HEK293T (cell line): ENCODE measurements around the gene WNT7A.

Source experiments
- CTCF ChIA-PET: fragments of 350-600 bp; formaldehyde crosslinking; extraction: SDS; loops from one replicate; lab custom pipeline; 2021; ENCODE audit warnings: antibody characterized with exemption, inconsistent platforms; lab: Yijun Ruan, JAX
- POLR2A ChIA-PET: fragments of 350-600 bp; formaldehyde crosslinking; extraction: SDS; loops from one replicate; lab custom pipeline; 2020; ENCODE audit warnings: antibody characterized with exemption, inconsistent platforms; lab: Yijun Ruan, JAX
- DNase-seq: peaks from one replicate; pipeline ENCODE4 v3.0.0; 2012; ENCODE audit warnings: mixed read lengths; ENCODE audit errors: extremely low spot score
- ARNT ChIP-seq: fragments of 450-650 bp; IDR thresholded peaks from 2 replicates; pipeline ENCODE4 v1.6.1; 2017; ENCODE audit warnings: mild to moderate bottlenecking
- BHLHE40 ChIP-seq: fragments of 450-650 bp; IDR thresholded peaks from 2 replicates; pipeline ENCODE4 v1.6.1; 2016; ENCODE audit warnings: mild to moderate bottlenecking, moderate library complexity, borderline replicate concordance
- CTBP1 ChIP-seq: fragments of 450-650 bp; IDR thresholded peaks from 2 replicates; pipeline ENCODE4 v1.6.1; 2016; ENCODE audit warnings: borderline replicate concordance
- ELF4 ChIP-seq: fragments of 450-650 bp; IDR thresholded peaks from 2 replicates; pipeline ENCODE4 v1.6.1; 2017; ENCODE audit warnings: antibody characterized with exemption
- FOXA1 ChIP-seq: fragments of 450-650 bp; IDR thresholded peaks from 2 replicates; pipeline ENCODE4 v1.6.1; 2016; ENCODE audit warnings: mild to moderate bottlenecking
- FOXK2 ChIP-seq: fragments of 450-650 bp; IDR thresholded peaks from 2 replicates; pipeline ENCODE4 v1.6.1; 2016; ENCODE audit warnings: mild to moderate bottlenecking
- FOXM1 ChIP-seq: fragments of 450-650 bp; IDR thresholded peaks from 2 replicates; pipeline ENCODE4 v1.6.1; 2017; ENCODE audit warnings: mild to moderate bottlenecking, borderline replicate concordance
- HDGF ChIP-seq: fragments of 450-650 bp; IDR thresholded peaks from 2 replicates; pipeline ENCODE4 v1.6.1; 2017; ENCODE audit warnings: antibody characterized with exemption, borderline replicate concordance
- L3MBTL2 ChIP-seq: fragments of 450-650 bp; conservative IDR thresholded peaks from 2 replicates; pipeline ENCODE4 v1.6.1; 2016; ENCODE audit warnings: mild to moderate bottlenecking
- LEF1 ChIP-seq: fragments of 450-650 bp; IDR thresholded peaks from 2 replicates; pipeline ENCODE4 v1.6.1; 2017; ENCODE audit warnings: mild to moderate bottlenecking, borderline replicate concordance
- NFRKB ChIP-seq: fragments of 450-650 bp; IDR thresholded peaks from 2 replicates; pipeline ENCODE4 v1.6.1; 2016; ENCODE audit warnings: mild to moderate bottlenecking, moderate library complexity
- PKNOX1 ChIP-seq: fragments of 450-650 bp; IDR thresholded peaks from 2 replicates; pipeline ENCODE4 v1.6.1; 2016
- SP1 ChIP-seq: fragments of 450-650 bp; IDR thresholded peaks from 2 replicates; pipeline ENCODE4 v1.6.1; 2017
- SUZ12 ChIP-seq: fragments of 450-650 bp; IDR thresholded peaks from 2 replicates; pipeline ENCODE4 v1.6.1; 2016; ENCODE audit warnings: mild to moderate bottlenecking
- TARDBP ChIP-seq: fragments of 450-650 bp; IDR thresholded peaks from 2 replicates; pipeline ENCODE4 v1.6.1; 2016
- ZNF384 ChIP-seq: fragments of 450-650 bp; IDR thresholded peaks from 2 replicates; pipeline ENCODE4 v1.6.1; 2016

Gene WNT7A

GRCh38 chr3:13839726-13840340 is 40.0 kb downstream of the WNT7A start:
- ChIA-PET POLR2A (no interaction called here), CTCF (no interaction called here)
- no peak for TF ChIP-seq FOXA1
- no peak for DNase-seq

GRCh38 chr3:13839253-13839652 is 40.6 kb downstream of the WNT7A start:
- TF ChIP-seq PKNOX1 (no peak), FOXK2 (no peak), ELF4 (no peak), HDGF (no peak), ZNF384 (no peak), ARNT (no peak), SUZ12 (no peak), SP1 (no peak), FOXM1 (no peak), NFRKB (no peak), L3MBTL2 (no peak), CTBP1 (no peak), BHLHE40 (no peak), TARDBP (no peak)
- ChIA-PET CTCF (no interaction called here), POLR2A (no interaction called here)
- DNase-seq, result no peak

GRCh38 chr3:13838421-13838820 is 41.5 kb downstream of the WNT7A start:
- ChIA-PET POLR2A (no interaction called here), CTCF (interaction anchor here (0.6 kb wide), 1 partner anchor 182 kb away, joined by 3 read pairs; no protein-coding TSS in a partner anchor)
- TF ChIP-seq SP1 (no peak), ZNF384 (no peak), FOXM1 (no peak), FOXK2 (no peak), HDGF (no peak), SUZ12 (no peak), ARNT (no peak), PKNOX1 (no peak), BHLHE40 (no peak), NFRKB (no peak), FOXA1 (no peak), CTBP1 (no peak), ELF4 (no peak), L3MBTL2 (no peak), TARDBP (no peak), LEF1 (no peak)
- DNase-seq, result no peak

GRCh38 chr3:13837751-13838150 is 42.1 kb downstream of the WNT7A start:
- no peak for DNase-seq
- CTCF ChIA-PET, result interaction anchor here (0.6 kb wide), 1 partner anchor 181 kb away, joined by 3 read pairs; no protein-coding TSS in a partner anchor

GRCh38 chr3:13836658-13837587 is 42.9 kb downstream of the WNT7A start:
- DNase-seq, result no peak
- ChIA-PET CTCF (no interaction called here), POLR2A (no interaction called here)
- TF ChIP-seq FOXM1 (no peak), NFRKB (no peak), ARNT (no peak), CTBP1 (no peak), FOXK2 (no peak), ZNF384 (no peak), PKNOX1 (no peak), L3MBTL2 (no peak), HDGF (no peak), TARDBP (no peak), SUZ12 (no peak), SP1 (no peak), ELF4 (no peak), FOXA1 (no peak)

More at GRCh38 chr3:13837751-13838150, 42.1 kb downstream of the WNT7A start:
- TF ChIP-seq SP1 (no peak), LEF1 (no peak), ARNT (no peak), HDGF (no peak), ELF4 (no peak), CTBP1 (no peak), PKNOX1 (no peak), TARDBP (no peak), ZNF384 (no peak), FOXA1 (no peak), FOXM1 (no peak), FOXK2 (no peak), BHLHE40 (no peak), SUZ12 (no peak)
- POLR2A ChIA-PET, result no interaction called here
